Suppressor macrophage treated with lipopolysaccharide for 1 hour (primary cell): Measurements from ENCODE around the gene TMCO1.
"Not testable (repeated sequence)": the region's sequence is repeated elsewhere in the genome, so short reads cannot be mapped to it uniquely, and the experiment has no call there.

Source experiments
- DNase-seq, 3 donors: peaks; one replicate each; pipeline ENCODE4 v3.0.0-alpha.2; 2020 to 2022

TMCO1 gene

GRCh38 chr1:165768513-165769394, at the start of gene TMCO1:
TSS of gene TMCO1 (minus strand) at chr1:165768868. CDS start at chr1:165768751, 117 bp downstream.
- DNase-seq = peak; percentile 96 to 99 (median 99)

GRCh38 chr1:165816826-165817497, 48.3 kb upstream of the TMCO1 start:
- DNase-seq = no peak

- no peak for DNase-seq
Observed at GRCh38 chr1:165816157-165816556, 47.5 kb upstream of the TMCO1 start.

- no peak for DNase-seq
Observed at GRCh38 chr1:165815725-165816124, 47.1 kb upstream of the TMCO1 start.

GRCh38 chr1:165807613-165808012, 38.9 kb upstream of the TMCO1 start:
- no peak for DNase-seq

GRCh38 chr1:165804513-165804912, 35.8 kb upstream of the TMCO1 start:
- DNase-seq = not testable (repeated sequence)

GRCh38 chr1:165799387-165799786, 30.7 kb upstream of the TMCO1 start:
- no peak for DNase-seq

- no peak for DNase-seq
Observed at GRCh38 chr1:165795894-165796293, 27.2 kb upstream of the TMCO1 start.

GRCh38 chr1:165793951-165794350, 25.3 kb upstream of the TMCO1 start:
- no peak for DNase-seq

GRCh38 chr1:165787741-165788140, 19.1 kb upstream of the TMCO1 start:
- DNase-seq = no peak

- not testable (repeated sequence) for DNase-seq
Observed at GRCh38 chr1:165783519-165783918, 14.9 kb upstream of the TMCO1 start.

GRCh38 chr1:165778197-165778596, 9.5 kb upstream of the TMCO1 start:
- DNase-seq = not testable (repeated sequence)

- DNase-seq = no peak
Observed at GRCh38 chr1:165773324-165773965, 4.8 kb upstream of the TMCO1 start.

GRCh38 chr1:165772739-165773138, 4.1 kb upstream of the TMCO1 start:
- no peak for DNase-seq

GRCh38 chr1:165764277-165764676, 4.4 kb downstream of the TMCO1 start:
- no peak for DNase-seq

- no peak for DNase-seq
Observed at GRCh38 chr1:165763442-165763841, 5.2 kb downstream of the TMCO1 start.

- no peak for DNase-seq
Observed at GRCh38 chr1:165762725-165763124, 5.9 kb downstream of the TMCO1 start.

GRCh38 chr1:165759095-165759494, 9.6 kb downstream of the TMCO1 start:
- no peak for DNase-seq

GRCh38 chr1:165755393-165756010, 13.2 kb downstream of the TMCO1 start:
- DNase-seq = no peak

GRCh38 chr1:165753934-165754333, 14.7 kb downstream of the TMCO1 start:
- DNase-seq = no peak

GRCh38 chr1:165748550-165748949, 20.1 kb downstream of the TMCO1 start:
- no peak for DNase-seq

- DNase-seq = no peak
Observed at GRCh38 chr1:165747632-165748447, 20.8 kb downstream of the TMCO1 start.
